HEK293T (cell line): ENCODE data around the gene NAP1L1.

Experiments
- CTCF ChIA-PET: fragments of 350-600 bp; formaldehyde crosslinking; extraction: SDS; loops from one replicate; lab custom pipeline; 2021; ENCODE audit warnings: antibody characterized with exemption, inconsistent platforms; lab: Yijun Ruan, JAX
- POLR2A ChIA-PET: fragments of 350-600 bp; formaldehyde crosslinking; extraction: SDS; loops from one replicate; lab custom pipeline; 2020; ENCODE audit warnings: antibody characterized with exemption, inconsistent platforms; lab: Yijun Ruan, JAX
- DNase-seq: peaks from one replicate; pipeline ENCODE4 v3.0.0; 2012; ENCODE audit warnings: mixed read lengths; ENCODE audit errors: extremely low spot score
- ARNT ChIP-seq: fragments of 450-650 bp; IDR thresholded peaks from 2 replicates; pipeline ENCODE4 v1.6.1; 2017; ENCODE audit warnings: mild to moderate bottlenecking
- BHLHE40 ChIP-seq: fragments of 450-650 bp; IDR thresholded peaks from 2 replicates; pipeline ENCODE4 v1.6.1; 2016; ENCODE audit warnings: mild to moderate bottlenecking, moderate library complexity, borderline replicate concordance
- CTBP1 ChIP-seq: fragments of 450-650 bp; IDR thresholded peaks from 2 replicates; pipeline ENCODE4 v1.6.1; 2016; ENCODE audit warnings: borderline replicate concordance
- ELF4 ChIP-seq: fragments of 450-650 bp; IDR thresholded peaks from 2 replicates; pipeline ENCODE4 v1.6.1; 2017; ENCODE audit warnings: antibody characterized with exemption
- FOXA1 ChIP-seq: fragments of 450-650 bp; IDR thresholded peaks from 2 replicates; pipeline ENCODE4 v1.6.1; 2016; ENCODE audit warnings: mild to moderate bottlenecking
- FOXK2 ChIP-seq: fragments of 450-650 bp; IDR thresholded peaks from 2 replicates; pipeline ENCODE4 v1.6.1; 2016; ENCODE audit warnings: mild to moderate bottlenecking
- FOXM1 ChIP-seq: fragments of 450-650 bp; IDR thresholded peaks from 2 replicates; pipeline ENCODE4 v1.6.1; 2017; ENCODE audit warnings: mild to moderate bottlenecking, borderline replicate concordance
- HDGF ChIP-seq: fragments of 450-650 bp; IDR thresholded peaks from 2 replicates; pipeline ENCODE4 v1.6.1; 2017; ENCODE audit warnings: antibody characterized with exemption, borderline replicate concordance
- L3MBTL2 ChIP-seq: fragments of 450-650 bp; conservative IDR thresholded peaks from 2 replicates; pipeline ENCODE4 v1.6.1; 2016; ENCODE audit warnings: mild to moderate bottlenecking
- LEF1 ChIP-seq: fragments of 450-650 bp; IDR thresholded peaks from 2 replicates; pipeline ENCODE4 v1.6.1; 2017; ENCODE audit warnings: mild to moderate bottlenecking, borderline replicate concordance
- NFRKB ChIP-seq: fragments of 450-650 bp; IDR thresholded peaks from 2 replicates; pipeline ENCODE4 v1.6.1; 2016; ENCODE audit warnings: mild to moderate bottlenecking, moderate library complexity
- SP1 ChIP-seq: fragments of 450-650 bp; IDR thresholded peaks from 2 replicates; pipeline ENCODE4 v1.6.1; 2017
- SUZ12 ChIP-seq: fragments of 450-650 bp; IDR thresholded peaks from 2 replicates; pipeline ENCODE4 v1.6.1; 2016; ENCODE audit warnings: mild to moderate bottlenecking
- TARDBP ChIP-seq: fragments of 450-650 bp; IDR thresholded peaks from 2 replicates; pipeline ENCODE4 v1.6.1; 2016
- ZNF384 ChIP-seq: fragments of 450-650 bp; IDR thresholded peaks from 2 replicates; pipeline ENCODE4 v1.6.1; 2016
- TF ChIP-seq, protein P1 (sequence below): fragments of 450-650 bp; IDR thresholded peaks from 2 replicates; pipeline ENCODE4 v1.6.1; 2016

NAP1L1 gene

DNA sequence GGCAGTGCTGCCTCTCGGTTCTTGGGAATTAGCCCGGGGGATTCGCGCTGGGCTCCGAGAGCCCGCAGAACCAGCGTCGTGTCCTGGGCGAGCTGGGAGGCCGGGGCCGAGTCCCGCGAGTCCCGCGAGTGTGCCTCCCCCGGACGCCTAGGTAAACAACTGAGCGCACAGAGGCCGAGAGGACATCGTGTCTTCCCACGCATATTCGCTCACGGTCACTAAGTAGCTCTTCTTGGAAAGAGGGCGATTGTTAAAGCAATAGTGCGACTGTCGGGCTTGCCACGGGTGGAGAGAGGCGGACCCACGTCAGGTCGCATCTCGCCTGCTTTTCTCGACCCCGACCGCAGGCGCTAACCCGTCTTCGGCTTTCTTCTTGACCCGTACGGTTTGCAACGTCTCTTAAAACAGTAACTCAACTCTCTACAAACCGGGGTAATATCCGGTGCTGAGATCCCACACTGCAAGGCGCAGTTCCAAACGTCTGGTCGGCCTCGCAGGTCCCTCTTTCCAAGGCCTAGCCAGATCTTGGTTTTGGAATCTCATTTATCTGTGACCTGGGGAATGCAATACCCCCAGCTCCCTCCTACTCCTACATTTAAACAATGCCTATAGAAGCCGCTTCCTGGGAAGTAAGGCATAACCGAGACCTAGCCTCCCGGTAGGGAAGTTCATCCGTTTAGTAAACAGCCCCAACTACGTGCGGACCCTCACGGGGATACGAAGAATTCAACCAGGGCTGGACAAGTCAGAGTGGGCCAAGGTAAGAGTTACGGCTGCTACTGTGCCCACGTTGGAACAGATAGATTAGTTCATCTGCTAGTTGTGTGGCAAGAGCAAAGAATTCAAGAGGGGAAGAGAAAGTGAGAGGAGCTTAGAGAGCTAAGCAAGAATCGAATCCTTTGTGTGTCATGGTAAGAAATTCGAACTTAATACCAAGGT lies 52.2 kb downstream of the NAP1L1 start:
- ChIA-PET CTCF (interaction anchor here (1.0 to 1.6 kb wide), 2 partner anchors 393 to 506 kb away, joined by 3 to 7 read pairs; no protein-coding TSS in a partner anchor), POLR2A (interaction anchor here (1.0 to 1.1 kb wide), 2 partner anchors 12 to 381 kb away, joined by 3 read pairs; no protein-coding TSS in a partner anchor)
- TF ChIP-seq, protein P1, sequence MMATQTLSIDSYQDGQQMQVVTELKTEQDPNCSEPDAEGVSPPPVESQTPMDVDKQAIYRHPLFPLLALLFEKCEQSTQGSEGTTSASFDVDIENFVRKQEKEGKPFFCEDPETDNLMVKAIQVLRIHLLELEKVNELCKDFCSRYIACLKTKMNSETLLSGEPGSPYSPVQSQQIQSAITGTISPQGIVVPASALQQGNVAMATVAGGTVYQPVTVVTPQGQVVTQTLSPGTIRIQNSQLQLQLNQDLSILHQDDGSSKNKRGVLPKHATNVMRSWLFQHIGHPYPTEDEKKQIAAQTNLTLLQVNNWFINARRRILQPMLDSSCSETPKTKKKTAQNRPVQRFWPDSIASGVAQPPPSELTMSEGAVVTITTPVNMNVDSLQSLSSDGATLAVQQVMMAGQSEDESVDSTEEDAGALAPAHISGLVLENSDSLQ = no peak
- TF ChIP-seq ARNT = no peak
- TF ChIP-seq L3MBTL2 = peak; percentile 8
- no peak for TF ChIP-seq BHLHE40
- no peak for TF ChIP-seq HDGF
- no peak for TF ChIP-seq FOXA1
- TF ChIP-seq ZNF384 = no peak
- TF ChIP-seq CTBP1 = no peak
- DNase-seq = peak; percentile 27

- CTCF ChIA-PET = interaction anchor here (0.6 to 1.6 kb wide), 5 partner anchors 15 to 505 kb away, joined by 3 to 7 read pairs (median 3); no protein-coding TSS in a partner anchor
- POLR2A ChIA-PET = interaction anchor here (1.0 to 1.1 kb wide), 2 partner anchors 11 to 380 kb away, joined by 3 read pairs; no protein-coding TSS in a partner anchor
- DNase-seq = peak; percentile 78
- TF ChIP-seq ARNT (no peak), L3MBTL2 (0 out of 2 replicates have a peak, but pooled peaks have one; percentile 54), CTBP1 (peak; percentile 53; the same call in 1 of the 2 replicates)
Measured at GRCh38 chr12:76031414-76032042, 53.0 kb downstream of the NAP1L1 start, which contains the start of gene PHLDA1. PHLDA1 (minus strand) TSS chr12:76031776.

- ChIA-PET CTCF (interaction anchor here (0.6 to 1.6 kb wide), 5 partner anchors 16 to 504 kb away, joined by 3 to 7 read pairs (median 3); no protein-coding TSS in a partner anchor), POLR2A (interaction anchor here (1.0 to 1.1 kb wide), 2 partner anchors 10 to 380 kb away, joined by 3 read pairs; no protein-coding TSS in a partner anchor)
- TF ChIP-seq TARDBP (no peak), ZNF384 (no peak), BHLHE40 (no peak), FOXK2 (no peak), LEF1 (no peak), L3MBTL2 (no peak), FOXA1 (no peak), CTBP1 (no peak), ELF4 (no peak), ARNT (no peak), FOXM1 (no peak), SP1 (no peak), NFRKB (no peak)
- DNase-seq = no peak
Measured at GRCh38 chr12:76031081-76031413, 53.4 kb downstream of the NAP1L1 start.

- no peak for TF ChIP-seq FOXM1
- no peak for TF ChIP-seq TARDBP
- no peak for TF ChIP-seq LEF1
- TF ChIP-seq ARNT = no peak
- no peak for TF ChIP-seq L3MBTL2
- no peak for TF ChIP-seq FOXK2
- no peak for TF ChIP-seq HDGF
- TF ChIP-seq, protein P1 = no peak
- TF ChIP-seq FOXA1 = no peak
- no peak for TF ChIP-seq SUZ12
- ChIA-PET POLR2A (no interaction called here), CTCF (interaction anchor here (0.7 to 1.0 kb wide), 3 partner anchors 140 to 391 kb away, joined by 3 read pairs; no protein-coding TSS in a partner anchor)
- DNase-seq = peak; percentile 31
Measured at GRCh38 chr12:76030341-76031080, 54.0 kb downstream of the NAP1L1 start.

DNA sequence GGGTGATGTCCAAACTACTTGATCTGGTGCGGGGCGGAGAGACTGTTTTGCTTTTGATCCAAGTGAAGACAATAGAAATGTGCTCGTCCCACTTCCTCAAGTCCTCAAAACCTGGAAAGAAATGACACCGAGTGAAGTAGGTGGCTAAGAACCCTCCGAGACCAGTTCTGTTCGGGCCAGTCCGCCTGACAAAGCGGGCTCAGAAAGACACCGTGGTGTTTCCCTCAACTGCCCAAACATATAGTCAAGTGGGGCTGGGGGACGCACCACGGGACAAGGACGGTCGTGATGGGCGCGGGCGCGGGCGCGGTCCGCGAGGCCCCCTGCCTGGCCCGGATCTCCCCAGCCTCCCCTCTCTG lies 54.5 kb downstream of the NAP1L1 start:
- no peak for TF ChIP-seq SUZ12
- no peak for TF ChIP-seq CTBP1
- CTCF ChIA-PET = no interaction called here
- DNase-seq = no peak
- POLR2A ChIA-PET = no interaction called here

DNA sequence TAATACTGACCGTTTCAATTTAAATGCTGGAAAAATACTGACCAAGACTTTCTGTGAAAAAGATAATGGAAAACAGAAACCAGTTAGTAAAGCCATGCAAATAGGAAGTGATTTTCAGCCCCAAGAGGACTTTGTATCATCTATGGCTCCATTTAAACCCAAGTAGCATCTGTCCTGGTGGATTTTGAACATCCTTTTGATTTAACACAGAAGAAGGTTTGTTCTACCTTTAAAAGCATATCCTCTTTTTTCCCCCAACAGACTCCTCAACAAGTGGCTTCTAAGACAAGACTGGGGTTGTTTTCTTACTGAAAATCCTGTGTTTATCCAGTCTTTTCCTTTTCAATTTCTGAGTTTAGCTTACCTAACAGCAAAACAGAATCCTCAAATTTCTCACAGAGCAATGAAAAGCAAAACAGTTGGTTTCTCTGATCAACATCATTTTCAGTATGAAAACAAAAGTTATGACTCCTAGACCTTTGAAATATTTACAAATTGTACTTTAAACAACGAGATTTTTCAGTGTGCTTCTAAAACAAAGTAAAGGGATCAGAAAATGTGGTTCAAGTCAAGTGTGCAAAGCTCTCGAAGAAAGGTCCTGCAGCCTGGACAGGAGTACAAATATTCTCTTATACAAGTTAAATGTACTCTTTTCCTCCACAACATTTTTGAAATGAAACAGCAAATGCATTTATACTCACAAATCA lies 55.8 kb downstream of the NAP1L1 start:
- DNase-seq = no peak
- POLR2A ChIA-PET = no interaction called here
- CTCF ChIA-PET = no interaction called here
- no peak for TF ChIP-seq CTBP1
- no peak for TF ChIP-seq SUZ12
- no peak for TF ChIP-seq HDGF
- no peak for TF ChIP-seq ARNT
- TF ChIP-seq SP1 = no peak
- TF ChIP-seq ZNF384 = no peak
- TF ChIP-seq FOXM1 = no peak
